HK-2 (cell line): ENCODE data around the gene PLA2G6.

Experiments
- DNase-seq: peaks from one replicate; pipeline ENCODE4 v3.0.0-alpha.2; 2018; ENCODE audit not compliant: unreplicated experiment

PLA2G6 gene

DNA sequence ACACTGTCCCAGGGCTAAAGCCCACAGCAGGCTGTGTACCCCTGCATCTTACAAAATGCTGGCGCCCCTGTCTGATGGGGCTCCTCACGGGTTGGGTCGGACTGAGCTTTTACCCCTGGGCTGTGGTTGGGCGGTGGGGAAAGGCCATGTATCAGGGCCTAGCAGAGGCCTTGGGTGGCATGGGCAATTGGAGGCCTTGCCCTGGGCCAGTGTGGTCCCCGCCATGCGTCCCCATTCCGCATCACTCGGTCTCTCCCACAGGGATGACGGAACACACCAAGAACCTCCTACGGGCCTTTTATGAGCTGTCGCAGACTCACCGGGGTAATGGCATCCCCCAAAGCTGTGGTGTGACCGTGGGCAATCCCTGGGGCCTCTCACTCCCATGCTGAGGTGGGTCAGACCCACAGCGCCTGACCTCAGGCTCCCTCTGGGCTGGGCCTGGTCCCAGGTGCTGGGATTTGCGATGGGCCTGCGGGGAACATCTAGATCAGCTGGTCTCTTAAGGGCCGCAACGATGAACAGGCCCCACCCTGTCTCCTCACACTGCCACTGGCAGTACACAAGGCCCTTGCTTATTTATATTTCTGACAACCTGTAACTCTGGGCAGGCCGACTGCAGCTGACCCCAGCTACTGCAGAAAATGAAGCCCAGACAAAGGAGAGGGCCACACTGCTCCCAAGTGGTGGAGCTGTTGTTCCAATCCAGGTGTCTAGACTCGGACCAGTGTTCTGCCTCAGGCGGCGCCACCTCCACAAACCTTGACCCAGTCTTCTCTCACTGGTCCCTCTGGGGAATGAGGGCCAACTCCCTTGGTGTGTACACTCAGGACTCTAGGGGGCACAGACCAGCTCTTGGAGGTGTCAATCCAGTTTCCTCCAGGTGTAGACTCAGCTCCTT, 110.0 kb downstream of the PLA2G6 start:
- no peak for DNase-seq

DNA sequence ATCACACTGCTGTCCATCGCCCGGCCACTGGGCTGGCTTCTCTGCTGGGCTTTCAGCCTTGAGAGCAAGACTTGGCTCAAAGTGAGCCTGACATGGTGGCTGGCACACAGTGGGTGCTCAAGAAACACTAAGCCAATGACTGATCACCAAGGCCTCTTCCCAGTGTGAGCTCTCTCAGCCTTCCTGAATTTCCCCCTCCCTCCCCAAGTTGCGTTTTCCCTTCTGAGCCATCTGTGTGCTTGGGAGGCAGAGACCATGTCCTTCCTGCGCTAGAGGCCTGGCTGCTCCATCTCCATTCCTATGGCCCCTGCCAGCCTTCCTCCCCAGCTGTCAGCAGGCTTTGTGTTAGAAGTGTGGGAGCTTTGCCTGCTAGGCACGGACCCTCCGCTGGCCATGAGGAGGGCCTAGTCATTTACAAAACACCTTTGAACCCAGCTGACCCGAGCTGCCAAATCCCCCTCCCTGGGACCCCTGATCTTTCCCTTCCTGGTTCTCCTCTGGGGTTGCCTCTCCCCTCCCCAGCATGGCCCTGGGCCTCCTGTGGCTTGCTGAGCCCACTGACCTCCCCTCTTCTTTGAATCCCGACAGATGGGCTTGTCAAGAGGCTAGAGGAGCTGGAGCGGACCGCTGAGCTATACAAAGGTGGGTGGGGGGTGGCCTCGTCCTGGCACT, 111.2 kb downstream of the PLA2G6 start:
- DNase-seq: no peak

DNA sequence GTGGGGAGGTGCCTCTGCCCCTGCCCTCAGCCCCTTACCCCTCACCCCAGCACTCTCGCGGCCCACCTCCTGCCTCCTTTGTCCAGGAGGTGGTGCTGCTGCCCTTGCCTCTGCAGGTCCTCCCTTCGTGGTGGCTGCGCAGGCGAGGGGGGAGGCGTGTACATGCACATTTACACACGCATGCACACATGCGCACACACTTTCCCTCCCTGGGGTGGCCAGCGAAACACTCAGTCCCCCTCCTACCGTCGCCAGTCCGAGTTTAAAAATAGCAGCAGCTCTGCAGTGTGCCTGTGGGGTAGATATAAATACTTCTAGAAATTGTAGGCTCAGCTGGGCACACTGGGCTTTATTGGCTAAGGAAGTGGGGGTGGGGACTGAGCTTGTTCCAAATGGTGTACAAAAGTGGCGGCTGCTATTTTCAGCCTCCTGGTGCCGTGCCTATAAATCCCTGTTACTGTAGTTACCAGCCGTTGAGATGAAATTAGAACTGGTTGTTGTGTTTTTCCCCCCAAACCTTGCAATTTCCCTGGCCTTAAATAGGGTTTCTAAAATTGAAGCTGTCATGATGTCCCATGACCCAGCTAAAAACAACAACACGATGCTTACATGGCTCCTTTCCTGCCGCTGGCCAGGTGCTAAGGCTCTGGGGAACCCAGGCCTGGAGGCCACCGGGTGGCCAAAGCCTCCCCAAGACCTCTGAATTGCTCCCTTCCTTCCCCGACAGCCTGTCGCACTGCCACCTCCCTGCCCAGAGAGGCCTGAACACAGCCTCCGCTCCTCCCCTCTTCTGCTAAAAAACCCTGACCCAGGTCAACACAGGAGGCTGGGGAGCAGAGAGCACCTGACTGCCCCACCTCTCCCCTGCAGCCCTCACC, 112.0 kb downstream of the PLA2G6 start:
- DNase-seq: no peak

DNA sequence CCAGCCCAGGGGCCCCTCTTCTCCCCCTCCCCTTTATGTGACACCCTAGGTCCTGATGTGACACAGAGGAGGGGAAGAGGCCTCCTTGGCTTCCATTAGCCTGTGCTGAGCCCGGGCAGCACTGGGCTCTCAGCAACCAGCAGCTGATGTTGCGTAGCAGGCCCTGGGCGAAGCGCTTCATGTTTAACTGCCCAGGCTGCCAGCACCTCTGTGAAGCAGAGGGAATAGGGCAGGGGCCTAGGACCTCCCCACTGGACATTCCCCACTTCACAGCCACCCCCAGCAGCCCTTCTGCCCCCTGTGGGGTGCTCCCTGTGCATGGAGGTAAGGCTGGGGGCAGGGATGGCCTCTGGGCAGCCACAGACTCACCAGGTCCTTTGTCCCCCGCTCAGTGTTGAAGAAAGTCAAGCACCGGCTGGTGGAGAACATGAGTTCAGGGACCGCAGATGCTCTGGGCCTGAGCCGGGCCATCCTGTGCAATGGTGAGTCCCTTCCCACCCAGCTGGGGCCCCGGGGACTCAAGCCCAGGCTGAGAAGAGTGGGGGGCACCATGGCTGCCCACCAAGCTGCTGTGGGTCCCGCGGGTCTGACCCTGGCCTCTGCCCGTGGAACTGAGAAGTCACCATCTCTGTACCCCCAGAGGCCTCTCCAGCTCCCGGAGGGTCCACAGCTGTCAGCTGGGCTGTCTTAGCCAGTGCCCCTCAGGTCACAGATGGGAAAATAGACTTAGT, 112.8 kb downstream of the PLA2G6 start:
- DNase-seq: no peak

DNA sequence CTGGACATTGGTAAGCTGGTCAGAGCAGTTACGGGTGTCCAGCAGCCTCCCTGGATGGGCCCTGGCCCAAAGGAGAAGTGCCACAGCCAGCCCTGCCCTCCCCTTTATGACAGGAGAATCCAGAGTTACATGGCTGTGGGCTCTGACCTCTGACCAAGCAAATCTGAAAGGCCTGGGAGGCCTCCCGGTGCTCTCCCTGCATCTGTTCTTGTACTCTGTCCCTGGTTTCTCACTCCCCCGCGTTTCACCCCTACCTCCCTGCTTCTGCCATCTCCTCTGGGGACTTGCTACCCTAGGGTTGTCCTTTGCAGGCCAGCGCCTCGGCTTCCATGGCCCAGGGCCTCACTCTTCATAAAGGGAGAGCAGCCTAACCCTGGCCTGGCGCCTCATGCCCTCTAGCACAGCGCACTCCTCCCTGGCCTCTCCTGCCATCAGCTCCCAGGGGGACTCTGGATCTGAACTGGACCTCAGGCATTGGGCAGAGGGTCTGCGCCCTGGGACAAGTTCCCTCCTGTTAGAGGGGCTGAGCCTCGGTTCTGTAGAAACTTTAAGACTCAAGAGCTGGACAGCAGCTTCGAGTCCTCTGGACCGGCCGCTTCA, 113.8 kb downstream of the PLA2G6 start:
- DNase-seq: no peak

DNA sequence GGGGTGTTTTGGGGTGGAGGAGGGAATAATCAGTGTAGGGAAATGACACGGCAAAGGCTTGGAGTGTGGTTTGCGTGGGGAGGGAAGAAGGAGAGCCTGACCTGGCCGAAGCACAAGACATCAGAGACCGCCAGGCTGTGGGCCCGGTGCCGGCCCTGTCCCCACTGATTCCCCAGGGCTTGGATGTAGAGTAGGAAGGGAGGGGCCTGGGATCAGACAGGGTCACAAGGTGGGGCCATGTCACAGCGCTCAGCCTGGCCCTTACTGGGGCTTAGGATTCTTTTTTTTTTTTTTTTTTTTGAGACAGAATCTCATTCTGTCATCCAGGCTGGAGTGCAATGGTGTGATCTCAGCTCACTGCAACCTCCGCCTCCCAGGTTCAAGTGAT, 114.6 kb downstream of the PLA2G6 start:
- DNase-seq: no peak

DNA sequence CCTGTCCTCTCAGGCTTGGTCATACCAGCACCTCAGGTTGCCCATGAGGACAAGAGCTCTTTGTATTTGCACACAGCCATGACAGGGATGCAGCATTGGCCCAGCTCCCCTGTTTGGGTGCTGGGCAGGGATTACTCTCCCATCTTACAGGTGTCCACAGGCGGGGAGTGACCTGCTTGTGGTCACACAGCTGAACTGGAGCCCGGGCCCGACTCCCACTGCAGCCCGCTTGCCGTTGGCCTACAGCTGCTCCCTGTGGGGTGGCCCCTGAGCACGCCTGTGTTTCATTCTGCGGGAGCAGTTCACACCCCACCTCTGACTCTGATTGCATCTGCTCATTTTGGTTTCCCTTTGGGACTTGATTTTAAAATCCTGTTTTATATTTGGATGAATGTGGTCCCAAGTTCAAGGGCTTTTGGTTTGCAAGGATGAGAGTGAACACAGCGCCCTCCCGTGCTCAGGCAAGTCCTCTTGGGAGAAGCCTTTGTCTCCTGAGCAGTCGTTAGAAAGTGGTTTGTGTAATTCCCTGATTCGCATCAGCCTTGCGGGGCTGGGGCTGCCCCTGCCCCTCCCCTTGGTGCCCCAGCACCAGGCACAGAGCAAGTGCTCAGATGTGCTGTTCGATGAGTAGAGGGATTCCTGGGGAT, 115.1 kb downstream of the PLA2G6 start:
- no peak for DNase-seq

DNA sequence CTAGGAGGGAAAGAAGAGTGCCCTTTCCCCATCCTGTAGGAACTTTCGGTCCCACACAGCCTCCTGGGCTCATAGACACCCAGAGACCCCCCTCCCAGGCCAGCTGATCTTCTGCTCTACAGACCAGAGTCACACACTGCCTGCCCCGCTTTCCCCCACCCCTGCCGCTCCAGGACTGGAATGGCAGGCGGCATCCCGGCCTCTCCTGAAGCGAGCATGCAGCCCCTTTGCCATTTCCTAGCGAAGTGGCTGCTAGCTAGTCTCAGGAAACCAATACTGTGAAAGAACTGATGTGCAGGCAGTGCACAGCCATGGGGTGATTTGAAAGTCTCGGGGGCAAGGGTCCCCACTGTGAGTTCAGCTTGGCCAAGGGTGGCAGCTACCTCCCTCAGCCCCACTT, 116.1 kb downstream of the PLA2G6 start:
- no peak for DNase-seq

DNA sequence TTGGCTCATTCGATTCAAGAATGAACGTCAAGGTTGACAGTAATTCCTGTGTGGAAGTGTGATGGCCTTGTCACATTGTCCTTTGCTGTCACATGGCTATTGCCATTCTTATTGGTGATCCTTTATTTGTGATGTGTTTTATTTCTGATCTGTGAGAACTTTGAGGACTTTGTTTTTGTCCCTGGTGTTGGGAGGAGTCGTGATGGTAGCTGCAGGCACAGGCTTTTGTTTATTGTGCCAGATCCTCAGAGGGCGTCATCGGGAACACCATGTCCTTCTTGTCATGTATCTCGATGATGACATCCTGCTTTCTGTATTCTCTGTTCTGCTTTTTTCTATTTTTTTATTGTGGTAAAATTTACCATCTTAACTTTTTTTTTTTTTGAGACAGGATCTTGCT, 118.8 kb downstream of the PLA2G6 start:
- no peak for DNase-seq
